ENCODE data around the gene KCNN1.
A peak's percentile ranks its signal among the peaks of the same experiment; 100 is the strongest.

The KCNN1 gene

DNA sequence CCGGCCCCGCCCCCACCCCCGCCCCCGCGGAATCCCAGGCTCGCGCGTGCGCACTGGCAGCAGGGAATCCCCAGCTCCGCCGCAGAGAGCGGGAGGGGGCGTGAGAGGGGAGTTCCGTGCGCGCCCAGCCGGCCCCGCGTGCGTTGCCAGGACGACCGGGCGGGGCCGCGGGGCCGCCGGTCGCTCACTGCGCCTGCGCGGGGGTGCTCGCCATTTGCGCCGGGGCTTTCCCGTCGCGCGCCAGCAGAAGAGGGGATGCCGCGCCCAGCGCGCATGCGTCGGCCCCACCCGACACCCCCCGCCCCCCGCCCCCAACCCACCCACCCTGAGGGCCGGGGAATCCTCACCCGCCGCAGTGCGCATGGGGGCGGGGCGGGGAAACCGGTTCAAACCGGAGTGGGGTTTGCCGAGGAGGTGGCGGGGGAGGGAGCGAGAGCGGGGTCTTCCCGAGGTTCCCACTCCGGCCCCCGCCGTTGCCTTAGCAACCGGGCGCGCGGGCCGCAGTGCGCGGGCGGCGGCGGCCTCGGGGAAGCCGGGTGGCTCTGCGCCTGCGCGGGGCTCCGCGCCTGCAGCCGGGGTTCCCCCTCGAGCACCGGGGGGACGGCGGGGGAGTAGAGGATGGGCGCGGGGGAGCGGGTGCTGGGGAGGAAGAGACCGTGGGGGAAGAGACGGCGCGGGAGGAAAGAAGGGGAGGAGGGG lies 18.9 kb upstream of the KCNN1 start:
- DNase-seq (ENCODE audit: low read depth in 2 of 2), result peak; percentile 93 to 94

DNA sequence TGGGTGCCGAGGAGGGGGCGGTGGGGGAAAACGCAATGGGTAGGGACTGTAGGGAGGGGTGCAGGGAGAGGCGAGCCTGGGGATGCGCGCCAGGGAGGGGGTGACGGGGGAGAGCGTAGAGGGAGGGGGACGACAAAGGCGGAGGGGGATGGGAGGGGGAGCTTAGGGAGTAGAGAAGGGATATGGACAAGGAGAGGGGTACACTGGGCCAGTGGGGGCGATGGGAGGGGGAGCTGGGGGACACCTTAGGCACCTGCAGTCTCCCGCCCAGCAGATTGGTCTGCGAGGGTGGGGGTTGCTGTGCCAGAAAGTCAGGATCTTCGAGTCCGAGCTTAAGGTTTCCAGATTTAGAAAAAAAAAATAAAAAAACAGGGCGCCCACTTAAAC lies 18.4 kb upstream of the KCNN1 start:
- DNase-seq (ENCODE audit: low read depth in 2 of 2), result no peak

DNA sequence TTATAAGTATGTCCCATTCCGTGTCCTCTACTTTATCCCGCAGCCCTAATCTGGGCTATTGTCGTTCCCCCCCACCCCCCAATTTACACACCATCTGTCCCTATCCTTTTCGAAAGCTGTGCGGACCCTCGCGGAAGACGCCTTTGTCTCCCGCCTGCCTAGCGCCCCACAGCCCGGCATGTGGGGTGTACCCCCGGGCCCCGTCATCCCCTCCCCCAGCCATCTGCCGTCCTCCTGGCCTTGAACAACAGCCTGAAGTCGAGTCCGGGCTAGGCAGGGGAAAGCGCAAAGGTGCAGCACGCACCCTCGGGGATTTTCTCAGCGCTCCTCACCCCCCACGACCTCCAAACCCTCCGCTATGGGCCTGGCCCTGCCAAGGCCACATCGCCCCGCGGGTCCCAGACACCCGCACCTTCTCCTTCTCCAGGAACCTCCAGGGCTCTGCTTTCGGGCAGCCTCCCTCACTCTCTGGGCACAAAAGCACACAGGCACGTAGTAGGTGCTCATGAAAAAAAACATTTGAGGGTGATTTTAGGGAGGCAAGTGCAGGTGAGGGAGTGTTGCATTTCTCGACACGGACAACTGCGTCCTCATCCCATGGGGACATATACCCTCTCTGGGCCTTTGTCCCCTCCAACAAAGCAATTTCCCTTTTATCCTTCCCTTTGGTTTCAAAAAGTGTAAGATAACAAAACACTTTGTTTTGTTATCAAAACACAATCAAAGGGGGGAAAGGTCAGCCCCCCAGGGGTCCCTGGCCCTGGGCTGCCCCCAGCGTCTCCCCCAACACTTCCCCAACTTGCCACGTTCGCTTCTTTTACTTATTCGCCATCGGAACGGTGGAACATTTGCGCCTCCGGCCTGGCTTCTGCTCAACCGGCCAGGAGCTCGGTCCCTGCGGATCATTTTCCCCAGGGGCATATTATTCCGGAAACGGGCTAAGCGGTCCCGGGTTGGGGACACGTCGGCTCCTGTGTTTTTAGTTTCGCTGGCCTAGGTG lies 17.7 kb upstream of the KCNN1 start:
- peak in 1 of 2 donors; percentile 29 for DNase-seq (ENCODE audit: low read depth in 2 of 2)

DNA sequence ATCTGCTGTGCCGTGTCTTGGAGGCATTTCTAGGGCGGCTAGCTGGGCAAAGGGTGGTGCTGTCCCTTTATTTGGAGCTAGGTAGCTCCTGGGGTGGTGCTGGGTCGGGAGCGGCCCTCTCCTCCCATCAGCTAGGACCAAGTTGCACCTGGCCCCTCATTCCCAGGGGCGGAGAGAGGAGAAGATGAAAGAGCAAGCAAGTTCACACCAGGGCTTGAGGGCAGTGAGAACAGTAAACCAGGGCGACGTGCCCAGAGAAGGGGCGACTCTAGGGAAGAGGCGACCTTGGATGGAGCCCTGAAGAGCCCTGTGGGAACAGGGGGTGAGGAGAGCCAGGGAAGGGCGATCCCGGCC lies 17.0 kb upstream of the KCNN1 start:
- no peak for DNase-seq (ENCODE audit: low read depth in 2 of 2)

DNA sequence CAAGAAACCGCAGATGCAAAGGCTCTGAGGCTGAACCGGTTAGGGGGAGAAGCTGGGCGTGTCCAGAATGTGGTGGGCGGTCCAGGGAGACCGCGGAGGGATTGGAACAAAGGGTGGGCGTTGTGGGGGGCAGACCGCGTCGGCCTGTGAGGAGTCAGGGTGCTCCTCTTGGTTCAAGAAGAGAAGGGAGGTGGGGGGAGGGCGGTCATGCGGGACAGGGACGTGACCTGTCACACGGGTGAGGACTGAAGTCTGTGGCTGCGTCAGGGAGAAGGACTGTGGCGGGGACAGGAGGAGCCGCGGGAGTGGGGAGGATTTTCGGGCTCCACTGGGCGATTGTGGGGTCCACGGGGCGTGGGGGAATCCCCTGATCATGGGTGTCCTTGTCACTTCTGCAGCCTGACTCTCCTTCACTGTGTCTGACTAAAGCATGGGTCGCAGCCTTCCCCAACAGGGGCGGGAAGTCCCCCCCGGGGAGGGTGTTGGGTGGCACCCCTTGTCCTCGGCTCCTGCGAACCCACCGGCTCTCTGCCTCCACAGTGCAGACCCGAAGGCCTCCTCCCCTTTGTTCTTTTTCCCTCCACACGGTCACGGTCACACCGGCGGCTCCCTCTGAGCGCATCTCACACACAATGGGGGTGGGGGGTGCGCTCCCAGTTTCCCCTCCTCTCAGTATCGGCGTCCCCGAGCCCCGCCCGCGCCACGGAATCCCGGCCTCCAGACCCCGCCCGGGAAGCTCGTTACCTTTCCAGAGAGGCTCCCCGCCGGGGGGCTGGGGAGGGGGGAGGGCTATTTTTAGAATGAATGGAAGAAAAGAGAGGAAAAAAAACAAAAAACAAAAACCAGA lies 16.4 kb upstream of the KCNN1 start:
- no peak for DNase-seq (ENCODE audit: low read depth in 2 of 2)

DNA sequence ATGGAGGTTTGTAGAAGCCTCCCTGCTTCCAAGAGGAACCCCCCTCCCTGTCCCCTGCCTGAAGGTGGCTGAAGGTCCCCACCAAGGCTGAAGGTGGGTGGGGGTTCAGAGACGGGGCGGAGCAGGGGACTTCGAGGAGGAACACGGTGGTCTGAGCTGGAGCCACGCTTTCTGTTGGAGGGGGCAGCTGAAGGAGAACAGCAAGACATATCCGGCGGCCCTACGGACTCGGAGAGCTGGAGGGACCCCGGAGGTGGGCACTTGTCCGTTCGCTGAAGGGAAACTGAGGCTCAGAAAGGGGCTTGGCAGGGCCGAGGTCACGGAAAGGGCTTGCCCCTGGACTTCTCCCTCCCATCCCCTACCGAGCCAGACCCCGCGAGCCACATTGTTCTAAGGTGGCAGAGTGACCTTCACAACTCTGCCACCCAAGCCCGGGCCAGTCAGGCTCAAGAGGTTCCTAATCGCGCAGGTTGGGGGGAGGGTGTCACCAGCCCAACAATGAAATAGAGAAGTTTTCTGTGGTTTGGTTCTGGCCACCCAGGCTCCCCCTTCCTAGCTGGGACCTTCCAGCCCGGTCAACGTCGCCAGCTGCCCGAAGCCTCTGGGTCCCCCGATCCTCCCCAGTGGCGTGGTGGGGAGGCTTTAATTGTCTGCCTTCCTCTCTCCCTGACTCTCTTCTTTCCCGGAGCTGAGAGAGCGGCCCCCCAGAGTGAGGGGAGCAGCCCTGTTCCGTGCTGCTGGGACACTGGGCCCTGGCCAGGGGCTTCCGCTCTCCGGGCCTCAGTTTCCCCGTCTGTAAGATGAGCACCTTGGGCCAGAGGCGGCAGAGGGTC lies 15.5 kb upstream of the KCNN1 start:
- DNase-seq (ENCODE audit: low read depth in 2 of 2), result no peak

DNA sequence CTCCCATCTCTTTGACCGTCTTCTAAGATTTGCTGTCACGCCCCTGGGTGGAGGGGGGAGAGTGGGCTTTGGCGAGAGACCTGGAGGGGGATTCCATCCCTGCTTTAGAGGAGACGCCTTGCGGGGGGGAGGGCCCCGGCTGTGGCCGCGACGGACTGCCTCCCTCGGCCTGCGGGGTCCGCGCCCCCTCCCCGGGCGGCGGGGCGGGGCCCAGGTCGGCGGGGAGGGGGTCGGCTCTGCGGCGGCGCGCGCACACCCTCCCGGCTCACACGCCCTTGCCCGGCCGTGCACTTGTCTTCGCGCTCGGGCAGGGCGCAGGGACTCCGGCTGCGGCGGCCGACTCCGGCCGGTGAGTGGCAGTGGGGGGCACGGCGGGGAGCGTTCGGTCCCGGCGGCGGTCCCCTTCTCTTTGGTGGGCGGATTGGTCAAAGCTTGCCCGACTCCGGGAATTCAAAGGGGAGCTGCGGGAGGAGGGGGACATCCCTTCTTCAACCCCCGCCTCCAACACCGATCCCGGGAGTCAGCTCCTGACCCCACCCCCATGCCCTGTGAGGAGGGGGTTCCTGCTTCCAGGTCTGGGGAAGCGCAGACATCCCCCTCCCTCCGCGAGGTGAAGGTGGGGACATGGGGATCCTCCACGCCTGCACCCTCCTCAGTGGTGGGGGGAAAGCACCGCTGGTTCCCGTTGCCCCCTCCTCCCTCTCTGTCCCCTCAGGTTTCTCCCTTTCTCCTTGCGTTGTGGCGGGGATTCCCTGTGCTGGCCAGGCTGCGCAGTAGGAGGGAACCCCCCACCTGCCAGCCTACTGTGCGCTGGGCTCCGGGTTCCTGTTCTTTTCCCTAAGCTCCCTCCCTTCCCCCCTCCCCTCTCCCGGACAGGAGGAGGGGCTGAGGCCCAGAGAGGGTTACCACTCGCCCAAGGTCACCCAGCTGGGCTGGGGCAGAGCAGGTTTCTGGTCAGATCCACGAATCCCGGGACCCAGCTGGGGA lies 14.6 kb upstream of the KCNN1 start:
- DNase-seq (ENCODE audit: low read depth in 2 of 2), result no peak

DNA sequence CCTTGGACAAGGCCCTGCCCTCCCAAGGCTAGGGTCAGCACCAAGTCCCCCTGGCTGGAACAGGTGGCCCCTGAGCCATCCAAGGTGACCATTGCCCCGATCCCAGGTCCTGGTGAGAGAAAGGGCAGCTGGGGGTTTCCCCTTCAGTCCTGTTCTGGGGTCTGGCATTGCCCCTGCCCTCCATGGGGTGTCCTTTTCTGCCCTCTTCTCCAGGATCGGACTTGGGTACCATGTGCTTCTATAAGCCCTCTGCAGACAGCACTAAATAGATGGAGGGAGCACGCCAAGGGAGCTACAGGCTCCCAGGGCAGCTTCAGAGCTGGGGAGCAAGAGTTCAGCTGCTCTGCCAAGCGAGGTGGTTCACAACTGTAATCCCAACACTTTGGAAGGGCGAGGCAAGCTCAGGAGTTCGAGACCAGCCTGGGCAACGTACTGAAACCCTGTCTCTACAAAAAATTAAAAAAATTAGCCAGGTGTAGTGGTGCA lies 13.5 kb upstream of the KCNN1 start:
- no peak for DNase-seq (ENCODE audit: low read depth in 2 of 2)

DNA sequence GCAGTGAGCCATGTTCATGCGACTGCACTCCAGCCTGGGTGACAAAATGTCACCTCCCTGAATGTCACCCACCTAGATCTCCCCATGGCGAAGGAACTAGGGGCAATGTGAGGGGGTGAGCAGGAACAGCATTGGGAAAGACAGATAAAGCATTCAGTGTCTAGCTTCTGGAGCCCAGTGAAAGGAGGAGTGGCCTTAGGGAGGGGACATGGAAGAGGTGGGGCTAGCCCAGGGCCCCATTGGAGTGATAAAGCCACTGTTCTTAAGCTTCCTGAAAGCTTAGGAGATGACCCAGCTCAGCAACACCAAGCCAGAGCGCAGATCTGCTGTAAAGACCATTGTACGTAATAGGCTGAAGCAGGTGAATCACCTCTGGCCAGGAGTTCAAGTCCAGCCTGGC lies 13.0 kb upstream of the KCNN1 start:
- no peak for DNase-seq (ENCODE audit: low read depth in 2 of 2)

DNA sequence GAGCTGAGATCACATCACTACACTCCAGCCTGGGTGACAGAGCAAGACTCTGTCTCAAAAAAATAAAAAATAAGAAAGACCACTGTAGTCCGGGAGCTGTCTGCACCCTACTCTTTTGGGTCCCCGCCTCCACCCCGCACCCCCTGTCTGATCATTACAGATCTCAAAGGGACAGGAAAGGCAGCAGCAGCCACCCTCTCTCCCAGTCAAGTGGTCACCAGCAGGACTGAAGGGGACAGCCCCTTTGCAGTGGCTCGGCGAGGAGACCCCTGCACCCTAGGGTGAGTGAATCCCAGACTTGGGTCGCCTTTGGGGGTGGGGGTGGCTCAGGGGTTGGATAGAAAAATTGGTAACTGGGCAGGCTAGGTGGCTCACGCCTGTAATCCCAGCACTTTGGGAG lies 12.5 kb upstream of the KCNN1 start:
- DNase-seq (ENCODE audit: low read depth in 2 of 2), result no peak

DNA sequence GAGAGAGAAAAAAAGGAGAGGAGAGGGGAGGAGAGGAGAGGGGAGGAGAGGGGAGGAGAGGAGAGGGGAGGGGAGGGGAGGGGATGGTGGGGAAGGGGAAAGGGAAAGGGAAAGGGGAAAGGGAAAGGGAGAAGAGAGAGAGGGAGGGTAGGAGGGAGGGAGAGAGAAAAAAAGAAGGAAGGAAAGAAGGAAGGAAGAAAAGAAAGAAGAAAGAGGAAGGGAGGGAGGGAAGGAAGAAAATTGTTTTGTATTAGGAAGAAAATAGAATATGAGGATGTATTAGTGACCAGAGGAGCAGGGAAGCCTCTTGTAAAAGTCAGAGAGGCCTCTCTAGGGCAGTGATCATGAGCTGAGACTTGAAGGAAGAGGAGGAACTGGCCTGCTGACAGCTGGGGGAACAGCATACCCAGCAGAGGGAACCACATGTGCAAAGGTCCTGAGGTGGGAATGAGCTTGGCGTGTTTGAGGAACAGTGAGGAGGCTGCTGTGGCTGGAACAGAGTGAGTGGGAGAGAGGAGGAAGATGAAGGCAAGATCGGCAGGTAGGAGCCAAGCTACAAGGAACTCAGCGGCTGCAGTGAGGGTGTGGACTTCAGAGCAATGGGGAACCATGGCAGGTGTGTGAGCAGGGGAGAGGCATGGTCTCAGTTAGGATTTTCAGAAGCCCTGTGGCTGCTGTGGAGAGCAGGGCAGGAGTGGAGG lies 9.6 kb upstream of the KCNN1 start:
- DNase-seq (ENCODE audit: low read depth in 2 of 2), result no peak

DNA sequence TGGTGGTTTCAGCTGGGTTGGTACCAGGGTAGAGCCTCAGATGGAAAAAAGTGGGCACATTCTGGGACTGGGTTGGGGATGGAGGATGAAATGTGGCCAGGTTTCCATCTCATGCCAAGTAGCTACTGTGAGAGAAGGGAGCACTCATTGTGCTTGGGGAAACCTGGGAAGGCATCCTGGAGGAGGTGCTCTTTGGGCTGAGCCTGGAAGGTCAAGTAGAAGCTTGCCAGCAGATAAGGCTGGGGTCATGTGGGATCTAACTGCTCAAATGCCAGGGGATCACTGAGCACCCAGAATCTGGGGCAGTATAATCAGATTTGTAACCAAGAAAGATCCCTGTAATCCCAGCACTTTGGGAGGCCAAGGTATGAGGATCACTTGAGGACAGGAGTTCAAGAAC lies 9.0 kb upstream of the KCNN1 start:
- no peak for DNase-seq (ENCODE audit: low read depth in 2 of 2)

DNA sequence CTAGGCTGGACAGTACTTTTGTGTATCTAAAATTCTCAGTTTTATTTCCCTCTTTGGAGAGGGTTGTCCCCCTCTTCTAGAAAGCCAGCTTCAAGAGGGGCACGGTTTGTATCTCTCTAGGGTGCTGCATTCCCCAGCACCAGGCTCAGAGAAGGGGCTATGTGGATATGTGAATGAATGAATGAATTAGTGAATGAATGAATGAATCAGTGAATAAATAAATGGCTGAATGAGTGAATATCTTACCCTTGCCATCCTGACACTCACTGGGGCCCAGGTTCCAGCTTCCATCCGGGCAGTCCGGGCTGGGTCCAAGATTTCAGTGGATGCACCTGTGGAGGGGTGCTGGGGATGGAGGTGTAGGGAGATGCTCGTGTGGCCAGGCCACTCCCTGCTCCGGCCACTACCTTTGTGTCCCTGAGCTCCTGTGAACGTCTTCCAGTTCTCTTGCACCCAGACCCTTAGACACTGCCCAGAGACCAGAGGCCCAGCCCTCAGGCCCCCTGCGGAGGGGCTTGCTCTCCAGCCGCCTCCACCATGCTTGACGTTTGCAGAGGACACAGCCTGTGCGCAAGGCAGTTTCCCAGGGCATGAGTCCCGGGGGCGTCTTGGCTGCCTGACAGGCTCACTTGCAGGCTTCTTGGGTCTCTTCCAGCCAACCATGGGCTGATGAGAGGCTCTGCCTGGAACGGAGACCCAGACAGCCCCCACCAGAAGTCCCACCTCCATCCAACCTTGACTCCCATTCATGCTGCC lies 2.8 kb upstream of the KCNN1 start:
- no peak for DNase-seq (ENCODE audit: low read depth in 2 of 2)

DNA sequence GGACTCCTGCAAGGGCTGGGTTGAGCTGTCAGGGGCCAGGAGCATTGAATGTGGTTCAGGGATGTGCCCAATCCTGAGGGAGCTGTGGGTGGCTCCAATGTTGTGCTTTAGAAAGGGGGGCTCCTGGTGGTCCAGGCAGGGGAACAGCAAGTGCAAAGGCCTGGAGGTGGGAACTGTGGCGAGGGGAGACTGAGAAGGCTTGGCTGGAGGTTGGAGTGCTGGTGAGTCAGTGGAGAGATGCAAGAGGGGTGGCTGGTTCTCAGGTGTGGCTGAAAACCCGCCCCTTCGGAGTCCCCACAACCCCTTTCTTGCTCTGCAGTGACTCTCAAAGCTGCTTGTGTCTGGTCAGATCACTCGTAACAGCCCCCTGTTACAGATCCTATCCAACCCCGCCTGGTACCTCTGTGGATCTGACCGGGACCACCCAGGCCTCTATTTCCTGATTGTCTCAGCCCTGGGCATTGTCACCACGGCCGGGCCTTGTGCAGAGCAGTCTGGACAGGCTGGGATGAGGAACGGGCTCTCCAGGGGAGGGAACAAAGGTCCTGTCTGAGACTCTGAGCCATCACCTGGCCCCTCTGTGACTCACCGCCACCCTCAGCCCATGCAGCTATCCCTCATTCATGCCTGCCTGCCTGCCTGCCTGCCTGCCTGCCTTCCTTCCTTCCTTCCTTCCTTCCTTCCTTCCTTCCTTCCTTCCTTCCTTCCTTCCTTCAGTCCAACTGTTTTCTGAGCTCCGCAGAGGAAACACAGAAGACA lies 1.4 kb upstream of the KCNN1 start:
- no peak for DNase-seq (ENCODE audit: low read depth in 2 of 2)

DNA sequence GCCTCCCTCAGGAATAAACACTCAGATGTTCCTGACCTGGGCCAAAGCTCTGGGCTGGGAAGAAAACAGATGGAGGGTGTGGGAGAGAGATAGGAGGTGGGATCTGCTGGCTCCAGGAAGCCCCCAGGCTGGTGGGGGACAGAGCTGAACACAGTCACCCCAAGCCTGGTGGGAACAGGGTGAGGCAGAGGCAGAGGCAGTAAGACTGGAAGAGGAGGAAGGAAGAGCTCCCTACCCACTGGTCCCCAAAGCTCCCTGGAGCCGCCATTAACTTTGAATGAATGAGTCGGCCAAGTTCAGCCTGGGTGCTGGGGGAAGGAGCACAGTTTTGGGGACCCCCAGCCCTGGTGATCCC lies 801 bp upstream of the KCNN1 start:
- no peak for DNase-seq (ENCODE audit: low read depth in 2 of 2)

DNA sequence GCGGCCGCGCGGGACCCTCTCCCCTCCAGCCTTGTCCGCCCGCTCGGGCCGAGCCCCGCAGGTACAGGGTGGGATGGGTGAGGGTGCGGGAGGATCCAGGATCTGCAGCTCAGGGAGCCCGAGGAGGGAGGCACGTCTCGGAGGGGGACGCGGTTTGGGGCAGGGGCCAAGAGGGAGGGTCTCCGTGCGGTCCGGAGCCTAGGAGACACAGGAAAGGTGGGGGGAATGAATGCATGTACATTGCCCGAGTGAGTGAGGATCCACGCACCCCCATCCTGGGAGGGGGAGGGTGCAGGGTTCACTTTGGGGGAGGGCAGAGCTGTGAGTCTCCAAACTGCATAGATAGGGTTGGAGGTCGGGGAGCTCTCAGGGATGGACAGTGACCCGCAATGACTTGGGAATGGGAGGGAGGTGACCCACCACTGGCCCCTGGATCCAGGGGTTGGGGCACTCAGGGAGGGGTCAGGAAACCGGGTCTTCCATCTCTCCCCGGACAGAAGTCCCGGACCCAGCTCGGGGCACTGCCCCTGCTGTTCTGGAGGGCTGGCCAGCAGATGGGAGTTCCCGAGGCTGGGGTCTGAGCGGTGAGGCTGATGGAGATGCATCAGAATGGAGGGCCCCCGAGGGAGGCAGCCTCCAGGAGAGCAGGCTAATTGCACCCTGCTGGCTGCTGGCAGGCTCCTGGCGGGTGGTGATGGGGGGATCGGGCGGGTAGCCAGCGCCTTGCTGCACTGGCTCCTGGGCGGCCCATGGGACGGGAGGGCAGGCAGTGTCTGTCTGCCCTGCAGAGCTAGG lies 547 bp downstream of the KCNN1 start:
- DNase-seq (ENCODE audit: low read depth in 2 of 2), result no peak

DNA sequence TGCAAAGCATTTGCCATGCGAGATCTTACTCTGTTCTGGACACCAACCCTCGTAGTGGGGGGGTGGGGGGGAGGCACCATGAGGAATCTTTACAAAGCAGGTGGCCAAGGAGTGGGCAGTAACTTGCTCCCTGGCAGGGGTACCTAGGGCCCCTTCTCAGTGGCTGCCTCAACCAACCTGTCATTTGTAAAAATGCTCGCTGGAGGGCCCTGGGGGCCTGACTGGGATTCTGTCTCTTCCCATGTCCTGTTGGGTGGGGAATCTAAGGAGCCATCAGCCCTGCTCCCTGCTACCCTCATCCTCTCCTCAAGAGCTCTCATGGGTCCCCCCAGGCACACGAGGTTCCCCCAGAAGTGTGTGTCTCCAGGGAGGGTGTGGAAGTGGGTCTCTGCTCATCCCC lies 1.5 kb downstream of the KCNN1 start:
- DNase-seq (ENCODE audit: low read depth in 2 of 2), result no peak

Data from stimulated activated CD4-positive, alpha-beta T cell treated with anti-CD3 and anti-CD28 coated beads, Interleukin-1b, Interleukin-23, amount 100 ng/mL, for 4 hours (primary cell).